Measurements from ENCODE around the gene MEIOB. TPM values are rescaled to one million over a fixed set of nuclear protein-coding genes. Genes with fewer than 3 reads are reported as not detected.

Gene MEIOB
- total RNA-seq, 1 experiment from 2014 or later = 1.4 TPM

DNA sequence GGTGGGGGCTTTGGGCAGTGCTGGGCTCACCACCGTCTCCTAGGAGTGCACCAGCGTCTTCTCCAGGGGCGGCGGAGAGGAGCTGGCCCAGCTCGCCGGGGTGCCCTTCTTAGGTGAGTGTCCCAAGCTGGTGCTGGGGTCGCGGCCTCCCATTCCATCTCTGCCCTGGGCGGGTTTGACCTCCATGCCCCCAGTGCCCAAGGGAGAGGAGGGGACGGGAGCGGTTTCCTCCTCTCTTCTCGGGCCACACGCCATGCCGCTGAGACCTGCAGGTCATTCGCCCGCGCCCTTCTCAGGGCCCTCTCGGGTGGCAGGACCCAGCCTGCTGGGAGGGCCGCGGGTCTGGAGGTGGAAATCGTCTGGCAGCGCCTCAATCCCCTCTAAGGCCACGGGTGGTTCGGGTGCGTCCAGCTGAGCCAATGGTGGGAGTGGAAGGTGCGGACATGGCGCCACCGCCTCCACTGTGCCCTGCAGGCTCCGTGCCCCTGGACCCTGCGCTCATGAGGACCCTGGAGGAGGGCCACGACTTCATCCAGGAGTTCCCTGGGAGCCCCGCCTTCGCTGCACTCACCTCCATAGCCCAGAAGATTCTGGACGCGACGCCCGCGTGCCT lies 83.8 kb downstream of the MEIOB start (continued):
- no peak for TF ChIP-seq ZNF532 (CRISPR knock-in tag; IDR thresholded peaks at IDR 0.05; ENCODE audit: borderline replicate concordance)
- TF ChIP-seq ZNF138 (CRISPR knock-in tag; conservative IDR thresholded peaks at IDR 0.05) = no peak
- TF ChIP-seq, protein P1, sequence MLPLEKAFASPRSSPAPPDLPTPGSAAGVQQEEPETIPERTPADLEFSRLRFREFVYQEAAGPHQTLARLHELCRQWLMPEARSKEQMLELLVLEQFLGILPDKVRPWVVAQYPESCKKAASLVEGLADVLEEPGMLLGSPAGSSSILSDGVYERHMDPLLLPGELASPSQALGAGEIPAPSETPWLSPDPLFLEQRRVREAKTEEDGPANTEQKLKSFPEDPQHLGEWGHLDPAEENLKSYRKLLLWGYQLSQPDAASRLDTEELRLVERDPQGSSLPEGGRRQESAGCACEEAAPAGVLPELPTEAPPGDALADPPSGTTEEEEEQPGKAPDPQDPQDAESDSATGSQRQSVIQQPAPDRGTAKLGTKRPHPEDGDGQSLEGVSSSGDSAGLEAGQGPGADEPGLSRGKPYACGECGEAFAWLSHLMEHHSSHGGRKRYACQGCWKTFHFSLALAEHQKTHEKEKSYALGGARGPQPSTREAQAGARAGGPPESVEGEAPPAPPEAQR (CRISPR knock-in tag; IDR thresholded peaks at IDR 0.05) = no peak
- TF ChIP-seq OVOL2 (CRISPR knock-in tag; IDR thresholded peaks at IDR 0.05; ENCODE audit: borderline replicate concordance) = no peak
- no peak for TF ChIP-seq CREB1 (CRISPR knock-in tag; IDR thresholded peaks at IDR 0.05)
- TF ChIP-seq HMGA2 (CRISPR knock-in tag; IDR thresholded peaks at IDR 0.05) = no peak
- TF ChIP-seq MAX (CRISPR knock-in tag; IDR thresholded peaks at IDR 0.05) = no peak

DNA sequence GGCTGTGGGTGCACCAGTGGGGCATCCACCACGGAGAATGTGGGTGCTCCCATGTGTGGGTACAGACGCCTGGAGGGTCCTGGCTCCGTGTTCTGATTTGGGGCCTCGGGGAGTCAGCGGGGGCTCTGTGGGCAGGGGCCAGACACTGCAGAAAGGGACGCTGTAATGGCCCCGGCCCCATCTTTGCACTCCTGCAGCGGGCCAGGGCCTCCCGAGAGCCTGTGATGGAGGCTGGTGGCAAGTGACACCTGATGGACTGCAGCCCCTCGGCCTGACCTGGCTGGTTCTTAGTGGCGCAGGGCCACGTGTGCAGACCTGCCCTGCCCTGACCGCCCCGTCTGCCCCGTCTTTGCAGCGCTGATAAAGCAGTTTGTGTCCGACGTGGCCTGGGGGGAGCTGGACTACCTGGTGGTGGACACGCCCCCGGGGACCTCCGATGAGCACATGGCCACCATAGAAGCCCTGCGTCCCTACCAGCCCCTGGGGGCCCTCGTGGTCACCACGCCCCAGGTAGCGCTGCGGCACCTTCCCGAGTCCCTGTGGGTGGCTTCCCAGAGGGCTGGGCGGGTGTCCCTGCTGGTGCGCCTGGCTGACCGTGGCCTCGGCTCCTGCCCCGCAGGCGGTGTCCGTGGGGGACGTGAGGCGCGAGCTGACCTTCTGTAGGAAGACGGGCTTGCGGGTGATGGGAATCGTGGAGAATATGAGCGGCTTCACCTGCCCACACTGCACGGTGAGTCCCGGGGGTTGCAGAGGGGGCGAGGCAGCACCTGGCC lies 84.5 kb downstream of the MEIOB start:
- Mint-ChIP-seq H3K36me3 (peaks cover 5% of the 10 kb centered on the region), H3K4me1 (no peaks in the 10 kb centered on the region), H3K9me3 (no peaks in the 10 kb centered on the region), H3K27ac (no peak overlapping the region), H3K4me3 (no peak overlapping the region), H3K27me3 (ENCODE audit: low read depth) (no peaks in the 10 kb centered on the region)
- TF ChIP-seq, protein P2, sequence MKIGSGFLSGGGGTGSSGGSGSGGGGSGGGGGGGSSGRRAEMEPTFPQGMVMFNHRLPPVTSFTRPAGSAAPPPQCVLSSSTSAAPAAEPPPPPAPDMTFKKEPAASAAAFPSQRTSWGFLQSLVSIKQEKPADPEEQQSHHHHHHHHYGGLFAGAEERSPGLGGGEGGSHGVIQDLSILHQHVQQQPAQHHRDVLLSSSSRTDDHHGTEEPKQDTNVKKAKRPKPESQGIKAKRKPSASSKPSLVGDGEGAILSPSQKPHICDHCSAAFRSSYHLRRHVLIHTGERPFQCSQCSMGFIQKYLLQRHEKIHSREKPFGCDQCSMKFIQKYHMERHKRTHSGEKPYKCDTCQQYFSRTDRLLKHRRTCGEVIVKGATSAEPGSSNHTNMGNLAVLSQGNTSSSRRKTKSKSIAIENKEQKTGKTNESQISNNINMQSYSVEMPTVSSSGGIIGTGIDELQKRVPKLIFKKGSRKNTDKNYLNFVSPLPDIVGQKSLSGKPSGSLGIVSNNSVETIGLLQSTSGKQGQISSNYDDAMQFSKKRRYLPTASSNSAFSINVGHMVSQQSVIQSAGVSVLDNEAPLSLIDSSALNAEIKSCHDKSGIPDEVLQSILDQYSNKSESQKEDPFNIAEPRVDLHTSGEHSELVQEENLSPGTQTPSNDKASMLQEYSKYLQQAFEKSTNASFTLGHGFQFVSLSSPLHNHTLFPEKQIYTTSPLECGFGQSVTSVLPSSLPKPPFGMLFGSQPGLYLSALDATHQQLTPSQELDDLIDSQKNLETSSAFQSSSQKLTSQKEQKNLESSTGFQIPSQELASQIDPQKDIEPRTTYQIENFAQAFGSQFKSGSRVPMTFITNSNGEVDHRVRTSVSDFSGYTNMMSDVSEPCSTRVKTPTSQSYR (CRISPR knock-in tag; IDR thresholded peaks at IDR 0.05) = no peak
- TF ChIP-seq HMGA2 (CRISPR knock-in tag; IDR thresholded peaks at IDR 0.05) = no peak
- no peak for TF ChIP-seq TEAD4 (CRISPR knock-in tag; IDR thresholded peaks at IDR 0.05)
- no peak for TF ChIP-seq ZMAT4 (CRISPR knock-in tag; IDR thresholded peaks at IDR 0.05)
- TF ChIP-seq GABPB1 (CRISPR knock-in tag; IDR thresholded peaks at IDR 0.05) = no peak
- TF ChIP-seq PRRX2 (CRISPR knock-in tag; IDR thresholded peaks at IDR 0.05) = no peak
- TF ChIP-seq ZNF425 (CRISPR knock-in tag; conservative IDR thresholded peaks at IDR 0.05) = no peak
- TF ChIP-seq GTF2I (CRISPR knock-in tag; conservative IDR thresholded peaks at IDR 0.05) = no peak
- TF ChIP-seq GRHL2 (CRISPR knock-in tag; IDR thresholded peaks at IDR 0.05; ENCODE audit: insufficient replicate concordance, severe bottlenecking) = no peak
- TF ChIP-seq E2F1 (CRISPR knock-in tag; IDR thresholded peaks at IDR 0.05) = no peak
- TF ChIP-seq TP53 (CRISPR knock-in tag; IDR thresholded peaks at IDR 0.05) = no peak
- no peak for TF ChIP-seq NFYB (CRISPR knock-in tag; conservative IDR thresholded peaks at IDR 0.05; ENCODE audit: low read depth)
- no peak for TF ChIP-seq FOXK1 (CRISPR knock-in tag; IDR thresholded peaks at IDR 0.05)
- DNase-seq (ENCODE audit: low spot score) (no peak), ATAC-seq (no peak)
- ChIA-PET CTCF (interaction anchor here (1.5 kb wide), 1 partner anchor 145 kb away, joined by 3 read pairs; no protein-coding TSS in a partner anchor), POLR2A (no interaction called here)
